H1 (cell line): Measurements from ENCODE around the gene CPXM2. TPM values are rescaled to one million over a fixed set of nuclear protein-coding genes. Genes with fewer than 3 reads are reported as not detected.

Source experiments
- CTCF ChIA-PET: fragments of 300-600 bp; sonication (Branson Sonifier 250); formaldehyde crosslinking; loops from one replicate; lab custom pipeline; 2021; ENCODE audit not compliant: partially characterized antibody; lab: Charles Lee
- POLR2A ChIA-PET: fragments of 300-600 bp; sonication (Branson Sonifier 250); formaldehyde crosslinking; loops from one replicate; lab custom pipeline; 2021; ENCODE audit warnings: inconsistent platforms; ENCODE audit not compliant: partially characterized antibody; lab: Charles Lee
- DNase-seq, 2 experiments: peaks; one replicate each; pipeline versions ENCODE4 v3.0.0 to v3.0.0-alpha.2; 2010 to 2022; ENCODE audit warnings: low spot score in 2 of 2, low read depth in 1 of 2, mixed read lengths in 1 of 2
- FAIRE-seq: peaks from 2 replicates; lab custom pipeline; 2011; peaks lifted over from hg19 to GRCh38; lab: Jason Lieb, UNC
- H2AFZ ChIP-seq: 2 replicates; pipeline ENCODE4 v1.8.1; 2012; ENCODE audit warnings: low read length, inconsistent platforms
- H2AK5ac ChIP-seq: 2 replicates; pipeline ENCODE4 v1.6.1; 2013; ENCODE audit warnings: low read depth, low read length
- H2BK120ac ChIP-seq: replicated peaks from 2 replicates; pipeline ENCODE3; 2013; ENCODE audit warnings: low read depth, low read length, inconsistent platforms
- H2BK12ac ChIP-seq: 2 replicates; pipeline ENCODE4 v1.6.1; 2013; ENCODE audit warnings: low read depth, low read length
- H2BK15ac ChIP-seq: 2 replicates; pipeline ENCODE4 v1.6.1; 2013; ENCODE audit warnings: low read length
- H2BK20ac ChIP-seq: 2 replicates; pipeline ENCODE4 v1.6.1; 2013; ENCODE audit warnings: low read length
- H2BK5ac ChIP-seq: 2 replicates; pipeline ENCODE4 v1.6.1; 2013; ENCODE audit warnings: low read depth, low read length
- H3K14ac ChIP-seq: 2 replicates; pipeline ENCODE4 v1.6.1; 2013; ENCODE audit warnings: inconsistent platforms; ENCODE audit not compliant: insufficient read length
- H3K18ac ChIP-seq: 2 replicates; pipeline ENCODE4 v1.6.1; 2013; ENCODE audit warnings: low read length; ENCODE audit errors: extremely low read depth
- H3K23ac ChIP-seq: 2 replicates; pipeline ENCODE4 v1.6.1; 2013; ENCODE audit warnings: inconsistent platforms; ENCODE audit not compliant: insufficient read length
- H3K23me2 ChIP-seq: 2 replicates; pipeline ENCODE4 v1.6.1; 2013; ENCODE audit warnings: low read depth, low read length
- H3K27ac ChIP-seq: 2 replicates; pipeline ENCODE4 v1.6.1; 2011; ENCODE audit warnings: low read depth, low read length, inconsistent platforms
- H3K27me3 ChIP-seq, 4 experiments: replicated peaks in 1 of 4; 1 replicate in 1 of 4; 2 replicates in 3 of 4; pipeline versions ENCODE4 v1.6.1 to v1.8.1; 2011 to 2013; ENCODE audit warnings: low read length in 3 of 4, mild to moderate bottlenecking in 3 of 4, inconsistent platforms in 2 of 4, mixed read lengths in 2 of 4, moderate library complexity in 1 of 4; ENCODE audit not compliant: control insufficient read depth in 3 of 4, insufficient read depth in 3 of 4; ENCODE audit errors: extremely low read depth in 1 of 4
- H3K36me3 ChIP-seq, 4 experiments: 2 replicates each; pipeline versions ENCODE4 v1.6.1 to v1.8.1; 2011 to 2013; ENCODE audit warnings: mild to moderate bottlenecking in 4 of 4, low read length in 3 of 4, moderate library complexity in 2 of 4, control low read depth in 1 of 4, inconsistent platforms in 1 of 4; ENCODE audit not compliant: insufficient read depth in 4 of 4, control insufficient read depth in 2 of 4
- H3K4ac ChIP-seq: replicated peaks from 2 replicates; pipeline ENCODE3; 2013; ENCODE audit warnings: low read length, low read depth, mixed read lengths, inconsistent platforms; ENCODE audit not compliant: insufficient read length
- H3K4me1 ChIP-seq, 4 experiments: replicated peaks in 1 of 4; 1 replicate in 1 of 4; 2 replicates in 3 of 4; pipeline versions ENCODE4 v1.6.1 to v1.8.1; 2011 to 2013; ENCODE audit warnings: low read length in 3 of 4, inconsistent platforms in 2 of 4, mixed read lengths in 1 of 4; ENCODE audit not compliant: insufficient read depth in 4 of 4, control insufficient read depth in 3 of 4
- H3K4me2 ChIP-seq, 2 experiments: 2 replicates each; pipeline versions ENCODE4 v1.6.1 to v1.8.1; 2011 to 2013; ENCODE audit warnings: low read depth in 2 of 2, low read length in 2 of 2, control low read depth in 1 of 2, inconsistent platforms in 1 of 2, mild to moderate bottlenecking in 1 of 2; ENCODE audit not compliant: insufficient read depth in 1 of 2
- H3K4me3 ChIP-seq, 4 experiments: fragments of 200-600, 300-600 bp in 1 of 4; sonication (generic), shearing (Covaris generic), sonication (Bioruptor Twin) in 1 of 4; 2 replicates each; pipeline versions ENCODE4 v1.5.1 to v1.8.1; 2011 to 2016; ENCODE audit warnings: low read length in 4 of 4, low read depth in 3 of 4, control low read depth in 2 of 4, inconsistent platforms in 2 of 4, mild to moderate bottlenecking in 2 of 4, mixed read lengths in 1 of 4, moderate library complexity in 1 of 4; ENCODE audit not compliant: insufficient read depth in 2 of 4; ENCODE audit errors: extremely low read depth in 1 of 4
- H3K56ac ChIP-seq: replicated peaks from 2 replicates; pipeline ENCODE3; 2013; ENCODE audit warnings: low read depth, mild to moderate bottlenecking, mixed read lengths, low read length, inconsistent platforms; ENCODE audit not compliant: insufficient read length
- H3K79me1 ChIP-seq: 2 replicates; pipeline ENCODE4 v1.6.1; 2013; ENCODE audit warnings: low read depth, low read length, control low read depth
- H3K79me2 ChIP-seq, 2 experiments: 2 replicates each; pipeline versions ENCODE4 v1.6.1 to v1.8.1; 2012 to 2013; ENCODE audit warnings: low read length in 2 of 2, mild to moderate bottlenecking in 2 of 2, inconsistent platforms in 1 of 2; ENCODE audit not compliant: insufficient read depth in 2 of 2, control insufficient read depth in 1 of 2
- H3K9ac ChIP-seq, 4 experiments: replicated peaks in 1 of 4; 1 replicate in 1 of 4; 2 replicates in 3 of 4; pipeline versions ENCODE4 v1.6.1 to v1.8.1; 2011 to 2013; ENCODE audit warnings: low read depth in 3 of 4, low read length in 3 of 4, control low read depth in 2 of 4, mild to moderate bottlenecking in 2 of 4, moderate library complexity in 2 of 4, inconsistent platforms in 1 of 4; ENCODE audit errors: extremely low read depth in 1 of 4
- H3K9me3 ChIP-seq, 2 experiments: 2 replicates each; pipeline versions ENCODE4 v1.6.1 to v1.8.1; 2012 to 2013; ENCODE audit warnings: mild to moderate bottlenecking in 2 of 2, moderate library complexity in 2 of 2, control low read depth in 1 of 2, inconsistent platforms in 1 of 2, low read depth in 1 of 2, low read length in 1 of 2, mixed read lengths in 1 of 2; ENCODE audit not compliant: insufficient read depth in 2 of 2
- H4K20me1 ChIP-seq, 2 experiments: replicated peaks in 1 of 2; 2 replicates each; pipeline versions ENCODE3 to v1.8.1; 2011 to 2013; ENCODE audit warnings: inconsistent platforms in 2 of 2, low read length in 2 of 2, mild to moderate bottlenecking in 1 of 2; ENCODE audit not compliant: insufficient read depth in 2 of 2, control insufficient read depth in 1 of 2
- H4K5ac ChIP-seq: 2 replicates; pipeline ENCODE4 v1.6.1; 2013; ENCODE audit warnings: low read length, low read depth, mixed read lengths, inconsistent platforms; ENCODE audit not compliant: insufficient read length
- H4K8ac ChIP-seq: 2 replicates; pipeline ENCODE4 v1.8.0; 2013; ENCODE audit warnings: mild to moderate bottlenecking, moderate library complexity, low read length, inconsistent platforms; ENCODE audit not compliant: insufficient read depth; ENCODE audit errors: extremely low read depth
- H4K91ac ChIP-seq: replicated peaks from 2 replicates; pipeline ENCODE3; 2013; ENCODE audit warnings: low read length, mixed read lengths, inconsistent platforms; ENCODE audit not compliant: insufficient read length
- CHD1 ChIP-seq: IDR thresholded peaks from 2 replicates; pipeline ENCODE4 v1.6.1; 2012; ENCODE audit warnings: low read depth, low read length, improper control_type of control experiment
- WGBS, 2 experiments: shearing (Covaris generic) in 1 of 2; methylation state at CpG; one replicate each; pipeline versions ENCODE4 v1.1.6 to v1.1.7; 2013 to 2015; ENCODE audit warnings: low lambda C conversion rate in 2 of 2, mixed read lengths in 2 of 2, inconsistent platforms in 1 of 2, low coverage in 1 of 2, missing lambda C conversion rate in 1 of 2; ENCODE audit not compliant: insufficient replicate concordance in 2 of 2, insufficient coverage in 1 of 2, insufficient read length in 1 of 2; ENCODE audit errors: extremely low coverage in 1 of 2, missing lambda C conversion rate in 1 of 2; 5-methylcytosine and 5-hydroxymethylcytosine counted together
- polyA plus RNA-seq, 7 experiments: library from polyadenylated mRNA; depleted of rRNA in 3 of 7; stranded (reverse) in 5 of 7; unstranded in 2 of 7; fragments of >200 nt in 5 of 7; fragments of 200-250 nt in 2 of 7; gene quantifications; 1 replicate in 5 of 7; 2 replicates in 1 of 7; 4 replicates in 1 of 7; pipeline versions ENCODE4 v1.2.1 to v1.2.3, GENCODE V29; 2011 to 2013; ENCODE audit warnings: missing spikeins in 2 of 7, mixed read lengths in 2 of 7
- total RNA-seq: library from RNA; stranded (reverse); fragmentation: NEBNext Ultra II Directional; extraction: Animal tissue kit (Norgen Biotek cat#: 25700); gene quantifications from 2 replicates; pipeline ENCODE4 v1.2.1, GENCODE V29; 2021

Gene CPXM2
- total and polyA plus RNA-seq, 2 of the 8 experiments (the other 6 are each of a cell fraction or from before 2014, with no cell fraction given) = 2.4 to 2.9 TPM

DNA sequence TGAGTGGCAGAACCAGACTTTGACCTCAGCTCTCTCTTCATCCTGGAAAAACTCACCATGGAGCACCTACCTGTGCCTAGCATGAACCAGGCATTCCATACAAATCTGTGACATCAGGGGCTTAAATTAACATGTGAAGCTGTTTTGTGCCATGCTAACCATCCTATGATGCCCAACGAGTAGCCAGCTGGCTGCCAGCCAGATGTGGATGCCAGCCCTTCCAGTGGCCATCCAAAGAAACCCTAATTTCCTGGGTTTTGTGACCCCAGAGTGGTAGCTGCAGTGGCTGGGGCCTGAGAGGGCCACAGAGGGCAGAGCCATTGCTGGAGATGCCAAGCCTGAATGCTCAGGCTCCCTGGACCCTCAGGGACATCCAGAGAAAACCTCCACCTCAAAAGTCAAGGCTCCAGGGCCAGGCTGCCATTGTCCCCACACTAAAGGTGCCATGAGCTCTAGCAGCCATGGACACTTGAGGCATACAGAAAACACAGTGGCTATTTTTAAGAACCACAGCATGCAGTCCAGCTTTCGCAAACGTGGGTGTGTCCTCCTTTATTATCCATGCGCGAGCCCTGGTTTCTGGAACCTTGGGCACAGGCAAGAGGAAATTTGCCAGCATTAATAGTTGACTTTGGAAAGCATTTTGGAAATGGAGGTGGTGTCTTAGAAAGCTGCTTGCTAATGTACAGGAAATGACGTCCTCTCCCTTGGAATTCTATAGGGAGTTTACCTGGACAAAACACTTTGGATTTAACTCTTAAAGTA is 6.0 kb downstream of the CPXM2 start:
- FAIRE-seq = no peak
- H3K4me1 ChIP-seq = no peaks in the 10 kb centered on the region; a peak in 1 of 7 replicates
- H4K91ac ChIP-seq = no peak overlapping the region
- WGBS, 2 experiments = 88% methylated on average over 6 of the region's 6 CpGs; no CpG with 5 or more reads in 1 of the 2 experiments
- no peak overlapping the region for H3K4me3 ChIP-seq
- no peak overlapping the region for H2AK5ac ChIP-seq
- H3K4ac ChIP-seq = no peak overlapping the region
- H3K18ac ChIP-seq = no peak overlapping the region
- H3K4me2 ChIP-seq = no peak overlapping the region
- no peaks in the 10 kb centered on the region for H3K36me3 ChIP-seq
- H3K14ac ChIP-seq = no peak overlapping the region
- H2BK15ac ChIP-seq = no peak overlapping the region
- no peak overlapping the region for H3K27ac ChIP-seq
- ChIA-PET POLR2A (no interaction called here), CTCF (interaction anchor here (0.5 to 1.6 kb wide), 3 partner anchors 12 to 150 kb away, joined by 3 to 6 read pairs (median 5); no protein-coding TSS in a partner anchor)
- no peak for DNase-seq
- H3K56ac ChIP-seq = no peak overlapping the region
- no peak overlapping the region for H4K8ac ChIP-seq
- H2AFZ ChIP-seq = no peak overlapping the region
- H3K27me3 ChIP-seq = peaks cover 0 to 5% (median 3%) of the 10 kb centered on the region in 4 experiments; a peak in 5 of 7 replicates
- TF ChIP-seq CHD1 = no peak
- TF ChIP-seq, all 59 proteins: peak for 0
- no peak overlapping the region for H3K23ac ChIP-seq
- no peaks in the 10 kb centered on the region for H3K79me1 ChIP-seq
- H3K9ac ChIP-seq = no peak overlapping the region
- H2BK5ac ChIP-seq = no peak overlapping the region
- H3K23me2 ChIP-seq = no peaks in the 10 kb centered on the region
- no peaks in the 10 kb centered on the region for H3K9me3 ChIP-seq
- no peak overlapping the region for H2BK120ac ChIP-seq
- H3K79me2 ChIP-seq = no peaks in the 10 kb centered on the region
- no peak overlapping the region for H2BK20ac ChIP-seq
- no peak overlapping the region for H4K5ac ChIP-seq
- H2BK12ac ChIP-seq = no peak overlapping the region
- peaks cover 0 to 2% of the 10 kb centered on the region in 2 experiments for H4K20me1 ChIP-seq
